Endothelial cell of umbilical vein (primary cell): Measurements from ENCODE around the gene ANHX. TPM values are rescaled to one million over a fixed set of nuclear protein-coding genes. Genes with fewer than 3 reads are reported as not detected.

Experiments
- BruUV-seq: library from RNA; stranded (reverse); fragments of 400-500 nt; replicated peaks from 2 replicates; lab custom pipeline; 2021; lab: Mats Ljungman, UMichigan
- CTCF ChIA-PET: fragments of 300-600, 350-600 bp; sonication (Branson Sonifier 250); formaldehyde crosslinking; loops from one replicate; lab custom pipeline; 2021; ENCODE audit warnings: antibody characterized with exemption, inconsistent platforms; lab: Charles Lee
- POLR2A ChIA-PET: fragments of 300-600, 350-600 bp; sonication (Branson Sonifier 250); formaldehyde crosslinking; loops from one replicate; lab custom pipeline; 2021; ENCODE audit warnings: antibody characterized with exemption, inconsistent platforms; lab: Charles Lee
- DNase-seq: peaks from one replicate; pipeline ENCODE4 v3.0.0-alpha.2; 2011; ENCODE audit warnings: low read depth, low spot score
- FAIRE-seq: peaks from 2 replicates; lab custom pipeline; 2011; peaks lifted over from hg19 to GRCh38; lab: Jason Lieb, UNC
- H2AFZ ChIP-seq: 2 replicates; pipeline ENCODE4 v1.6.0; 2012; ENCODE audit warnings: low read depth, low read length, control low read depth, inconsistent platforms
- H3K27ac ChIP-seq: 2 replicates; pipeline ENCODE4 v1.5.1; 2011; ENCODE audit warnings: low read depth, mild to moderate bottlenecking, control low read depth, low read length, moderate library complexity; ENCODE audit not compliant: insufficient read depth
- H3K27me3 ChIP-seq, 2 experiments: 2 replicates each; pipeline versions ENCODE4 v1.6.0 to v1.6.1; 2011; ENCODE audit warnings: low read length in 2 of 2, mixed read lengths in 1 of 2; ENCODE audit not compliant: control insufficient read depth in 2 of 2, insufficient read depth in 2 of 2
- H3K36me3 ChIP-seq, 2 experiments: 2 replicates in 1 of 2; 3 replicates in 1 of 2; pipeline ENCODE4 v1.5.1; 2011; ENCODE audit warnings: low read length in 2 of 2, mild to moderate bottlenecking in 1 of 2, moderate library complexity in 1 of 2; ENCODE audit not compliant: control insufficient read depth in 2 of 2, insufficient read depth in 2 of 2; ENCODE audit errors: extremely low read depth in 1 of 2
- H3K4me1 ChIP-seq: 3 replicates; pipeline ENCODE4 v1.5.1; 2011; ENCODE audit warnings: mild to moderate bottlenecking, low read length; ENCODE audit not compliant: control insufficient read depth, insufficient read depth; ENCODE audit errors: extremely low read depth
- H3K4me2 ChIP-seq: 2 replicates; pipeline ENCODE4 v1.6.1; 2011; ENCODE audit warnings: low read length, control low read depth, mixed read lengths; ENCODE audit not compliant: insufficient read depth
- H3K4me3 ChIP-seq, 3 experiments: fragments of 200-600 bp in 1 of 3; sonication (generic), shearing (Covaris generic) in 1 of 3; replicated peaks in 1 of 3; 2 replicates each; pipeline ENCODE4 v1.5.1; 2011 to 2016; ENCODE audit warnings: control low read depth in 3 of 3, low read length in 3 of 3, mild to moderate bottlenecking in 2 of 3, inconsistent platforms in 1 of 3, low read depth in 1 of 3, moderate library complexity in 1 of 3; ENCODE audit not compliant: insufficient read depth in 1 of 3
- H3K79me2 ChIP-seq: 2 replicates; pipeline ENCODE4 v1.6.0; 2012; ENCODE audit warnings: low read length, inconsistent platforms; ENCODE audit not compliant: control insufficient read depth, insufficient read depth
- H3K9ac ChIP-seq: replicated peaks from 2 replicates; pipeline ENCODE3; 2011; ENCODE audit warnings: low read length, control low read depth; ENCODE audit not compliant: insufficient read depth; ENCODE audit errors: extremely low read depth
- H3K9me1 ChIP-seq: replicated peaks from 3 replicates; pipeline ENCODE4 v1.6.0; 2011; ENCODE audit warnings: mild to moderate bottlenecking, low read length; ENCODE audit not compliant: control insufficient read depth, insufficient read depth; ENCODE audit errors: extremely low read depth
- H3K9me3 ChIP-seq: replicated peaks from 2 replicates; pipeline ENCODE4 v1.5.1; 2012; ENCODE audit warnings: low read length, inconsistent platforms; ENCODE audit not compliant: control insufficient read depth, insufficient read depth
- H4K20me1 ChIP-seq: replicated peaks from 2 replicates; pipeline ENCODE3; 2011; ENCODE audit warnings: mild to moderate bottlenecking, low read length; ENCODE audit not compliant: control insufficient read depth, insufficient read depth; ENCODE audit errors: extremely low read depth
- CTCF ChIP-seq, 2 donors: IDR thresholded peaks; 1 replicate in 1 of 2; 2 replicates in 1 of 2; pipeline ENCODE4 v1.5.1; 2011; ENCODE audit warnings: low read length in 2 of 2, mild to moderate bottlenecking in 2 of 2, moderate library complexity in 2 of 2, control low read depth in 1 of 2, inconsistent platforms in 1 of 2, low read depth in 1 of 2; ENCODE audit not compliant: insufficient read depth in 1 of 2; ENCODE audit errors: extremely low read depth in 1 of 2
- EZH2 ChIP-seq: IDR thresholded peaks from 2 replicates; pipeline ENCODE4 v1.6.1; 2012; ENCODE audit warnings: borderline replicate concordance, low read depth, mild to moderate bottlenecking, moderate library complexity, low read length, inconsistent platforms; ENCODE audit not compliant: severe bottlenecking
- FOS ChIP-seq: IDR thresholded peaks from 2 replicates; pipeline ENCODE4 v1.6.1; 2011; ENCODE audit warnings: mild to moderate bottlenecking, low read length, moderate library complexity, borderline replicate concordance; ENCODE audit not compliant: insufficient read depth
- GATA2 ChIP-seq: IDR thresholded peaks from 2 replicates; pipeline ENCODE4 v1.7.0; 2011; ENCODE audit warnings: low read depth, mild to moderate bottlenecking, moderate library complexity, mixed read lengths, low read length; ENCODE audit not compliant: insufficient read length, insufficient read depth
- JUN ChIP-seq: IDR thresholded peaks from 2 replicates; pipeline ENCODE4 v1.6.1; 2011; ENCODE audit warnings: borderline replicate concordance, low read depth; ENCODE audit not compliant: insufficient read length, insufficient read depth
- MYC ChIP-seq: IDR thresholded peaks from one replicate; pipeline ENCODE4 v1.6.1; 2011; ENCODE audit warnings: mild to moderate bottlenecking, low read depth, low read length
- POLR2A ChIP-seq: IDR thresholded peaks from 2 replicates; pipeline ENCODE4 v1.6.1; 2012; ENCODE audit warnings: low read depth, mild to moderate bottlenecking, control low read depth, low read length
- POLR2AphosphoS5 ChIP-seq: IDR thresholded peaks from 2 replicates; pipeline ENCODE4 v1.6.1; 2012; ENCODE audit warnings: low read depth, mild to moderate bottlenecking, control low read depth, low read length, moderate library complexity; ENCODE audit not compliant: insufficient read depth
- dilution Hi-C: fragments of 300-500 bp; cut with MboI; formaldehyde crosslinking; loops from one replicate; pipeline ENCODE4 v1.15.0; 2019; ENCODE audit warnings: low sequenced_read_pairs; ENCODE audit not compliant: extremely low pct_ligation_motif_present
- intact Hi-C: fragments of 100-400 bp; cut with micrococcal nuclease; formaldehyde crosslinking; loops from one replicate; pipeline ENCODE4 v1.10.0; 2022
- polyA plus RNA-seq, 4 experiments: library from polyadenylated mRNA; depleted of rRNA in 3 of 4; stranded (reverse) in 3 of 4; unstranded in 1 of 4; fragments of >200 nt; gene quantifications; 2 replicates each; pipeline versions ENCODE4 v1.2.1 to v1.2.3, GENCODE V29; 2011 to 2012; ENCODE audit warnings: missing spikeins in 1 of 4
- total RNA-seq: library from RNA; stranded (reverse); gene quantifications from 2 replicates; pipeline ENCODE4 v1.2.3, GENCODE V29; 2021
- TF ChIP-seq, protein P1 (sequence below): IDR thresholded peaks from 2 replicates; pipeline ENCODE4 v1.6.1; 2011; ENCODE audit not compliant: insufficient read depth, insufficient read length

The ANHX gene
- total and polyA plus RNA-seq, 2 donors (not counting 3 experiments of a cell fraction or from before 2014, with no cell fraction given): not detected

DNA sequence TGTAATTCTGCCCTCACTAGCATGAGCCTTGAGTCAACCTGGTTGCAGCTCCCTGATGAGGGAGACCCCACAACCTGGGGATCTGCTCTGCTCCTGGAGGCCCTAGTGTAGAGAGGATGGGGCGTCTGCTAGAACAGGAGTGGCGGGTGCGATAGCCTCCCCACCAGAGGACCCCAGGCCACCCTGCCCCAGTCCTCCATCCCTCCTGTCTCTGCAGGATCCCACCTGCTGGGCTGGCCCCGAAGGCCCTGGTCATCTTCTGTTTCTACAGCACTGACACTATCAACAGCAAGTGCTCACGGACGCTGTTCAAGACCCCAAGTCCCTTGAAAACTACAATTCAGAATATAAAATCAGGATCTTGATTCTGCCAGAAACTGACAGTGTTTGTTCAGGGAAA is 15.2 kb downstream of the ANHX start:
- DNase-seq (no peak), FAIRE-seq (no peak)
- no peak overlapping the region for H3K4me3 ChIP-seq
- H3K27me3 ChIP-seq: no peaks in the 10 kb centered on the region
- TF ChIP-seq FOS (no peak), JUN (no peak), POLR2A (no peak), MYC (no peak), CTCF (IDR thresholded peaks at IDR 0.05; ENCODE audit: extremely low read depth in 1 of 2, insufficient read depth in 1 of 2, low read depth in 1 of 2, low read length in 2 of 2) (no peak), POLR2AphosphoS5 (no peak), EZH2 (no peak), GATA2 (no peak)
- TF ChIP-seq, protein P1, sequence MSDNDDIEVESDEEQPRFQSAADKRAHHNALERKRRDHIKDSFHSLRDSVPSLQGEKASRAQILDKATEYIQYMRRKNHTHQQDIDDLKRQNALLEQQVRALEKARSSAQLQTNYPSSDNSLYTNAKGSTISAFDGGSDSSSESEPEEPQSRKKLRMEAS: no peak
- intact Hi-C loops (no loop called here), dilution Hi-C loops (no loop called here)
- no peak overlapping the region for H3K9ac ChIP-seq
- no peaks in the 10 kb centered on the region for H3K4me1 ChIP-seq
- no peak overlapping the region for H3K4me2 ChIP-seq
- CTCF ChIA-PET: no interaction called here
- no peak overlapping the region for H2AFZ ChIP-seq
- POLR2A ChIA-PET: no interaction called here
- H3K27ac ChIP-seq: no peak overlapping the region
- no peaks in the 10 kb centered on the region for H3K9me1 ChIP-seq
- H4K20me1 ChIP-seq: no peaks in the 10 kb centered on the region
- H3K36me3 ChIP-seq: no peaks in the 10 kb centered on the region
- H3K9me3 ChIP-seq: no peaks in the 10 kb centered on the region
- no TSS peak for BruUV-seq
- no peaks in the 10 kb centered on the region for H3K79me2 ChIP-seq
